GM21786 (cell line): ENCODE data around the gene RAB6A.
"Not testable (repeated sequence)": the region's sequence is repeated elsewhere in the genome, so short reads cannot be mapped to it uniquely, and the experiment has no call there.

Source experiments
- ATAC-seq: cut with Tn5 transposase; IDR thresholded peaks from one replicate; pipeline ENCODE4 v1.9.1; 2021; ENCODE audit not compliant: unreplicated experiment

Gene RAB6A

GRCh38 chr11:73760679-73761402, at the start of gene RAB6A:
Gene RAB6A, minus strand, starts transcription at chr11:73761074. Its CDS starts 439 bp downstream, at chr11:73760635.
- peak; percentile 92 for ATAC-seq

- no peak for ATAC-seq
These were observed 49.8 kb upstream of the RAB6A start for GRCh38 chr11:73810637-73811036.

GRCh38 chr11:73808052-73808451, 47.2 kb upstream of the RAB6A start:
- no peak for ATAC-seq

- ATAC-seq, result no peak
These were observed 43.8 kb upstream of the RAB6A start for GRCh38 chr11:73804712-73805111.

GRCh38 chr11:73801136-73801535, 40.3 kb upstream of the RAB6A start:
- ATAC-seq, result no peak

- no peak for ATAC-seq
These were observed 39.5 kb upstream of the RAB6A start for GRCh38 chr11:73800276-73800806.

GRCh38 chr11:73797457-73797856, 36.6 kb upstream of the RAB6A start:
- no peak for ATAC-seq

- no peak for ATAC-seq
These were observed 35.2 kb upstream of the RAB6A start for GRCh38 chr11:73795925-73796632.

DNA sequence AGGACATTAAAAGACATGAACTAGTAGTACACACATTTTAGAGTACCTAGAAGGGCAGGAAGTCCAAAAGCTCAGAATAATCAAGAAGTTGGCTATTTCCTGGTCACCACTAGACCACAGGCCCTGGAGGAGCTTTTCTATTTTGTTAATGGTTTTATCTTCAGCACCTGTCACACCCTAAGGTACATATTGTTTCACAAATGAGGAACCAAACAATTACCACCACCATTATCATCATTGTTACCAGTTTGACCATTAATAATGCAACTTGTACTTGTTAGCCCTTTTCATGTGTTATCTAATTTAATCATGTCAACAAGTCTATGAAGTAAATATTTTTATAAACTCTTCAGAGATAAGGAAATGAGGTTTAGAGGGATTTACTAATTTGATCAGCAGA, 31.7 kb upstream of the RAB6A start:
- ATAC-seq, result no peak

GRCh38 chr11:73789279-73789670, 28.4 kb upstream of the RAB6A start:
- ATAC-seq, result no peak

GRCh38 chr11:73787643-73788558, 27.0 kb upstream of the RAB6A start, which contains the start of gene MRPL48:
Gene MRPL48, plus strand, starts transcription at chr11:73787874. Its CDS starts 98 bp downstream, at chr11:73787972.
- peak; percentile 95 for ATAC-seq

DNA sequence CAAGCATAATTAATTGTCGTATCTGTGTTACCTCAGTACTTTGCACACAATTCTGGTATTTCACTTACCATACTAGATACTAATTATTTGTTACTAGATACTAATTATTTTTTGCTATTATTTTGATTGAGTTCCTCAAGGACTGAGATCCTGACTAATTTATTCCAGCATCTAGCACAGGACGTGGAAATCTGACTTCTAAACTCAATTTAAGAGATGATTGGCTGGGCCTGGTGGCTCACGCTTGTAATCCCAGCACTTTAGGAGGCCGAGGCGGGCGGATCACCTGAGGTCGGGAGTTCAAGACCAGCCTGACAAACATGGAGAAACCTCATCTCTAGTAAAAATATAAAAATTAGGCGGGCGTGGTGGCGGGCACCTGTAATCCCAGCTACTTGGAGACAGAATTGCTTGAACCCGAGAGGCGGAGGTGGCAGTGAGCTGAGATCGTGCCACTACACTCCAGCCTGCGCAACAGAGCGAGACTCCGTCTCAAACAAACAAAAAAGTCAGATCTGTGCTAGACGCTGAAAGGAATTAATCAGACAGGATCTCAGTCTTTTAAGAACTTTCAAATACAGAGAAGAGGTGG, 26.3 kb upstream of the RAB6A start:
- ATAC-seq, result no peak

DNA sequence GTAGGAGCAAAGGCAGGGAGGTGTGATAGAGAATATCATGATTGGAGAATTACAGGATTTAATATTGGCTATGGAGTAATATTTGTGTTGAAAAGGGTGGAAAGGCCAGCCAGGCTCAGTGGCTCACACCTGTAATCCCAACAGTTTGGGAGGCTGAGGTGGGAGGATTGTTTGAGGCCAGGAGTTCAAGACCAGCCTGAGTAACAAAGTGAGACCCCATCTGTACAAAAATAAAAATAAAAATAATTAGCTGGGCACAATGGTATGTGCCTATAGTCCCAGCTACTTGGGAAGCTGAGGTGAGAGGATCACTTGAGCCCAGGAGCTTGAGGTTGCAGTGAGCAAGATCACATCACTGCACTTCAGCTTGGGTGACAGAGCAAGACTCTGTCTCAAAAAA, 24.6 kb upstream of the RAB6A start:
- ATAC-seq, result not testable (repeated sequence)

- no peak for ATAC-seq
These were observed 23.9 kb upstream of the RAB6A start for GRCh38 chr11:73784734-73785133.

- no peak for ATAC-seq
These were observed 23.3 kb upstream of the RAB6A start for GRCh38 chr11:73784080-73784634.

DNA sequence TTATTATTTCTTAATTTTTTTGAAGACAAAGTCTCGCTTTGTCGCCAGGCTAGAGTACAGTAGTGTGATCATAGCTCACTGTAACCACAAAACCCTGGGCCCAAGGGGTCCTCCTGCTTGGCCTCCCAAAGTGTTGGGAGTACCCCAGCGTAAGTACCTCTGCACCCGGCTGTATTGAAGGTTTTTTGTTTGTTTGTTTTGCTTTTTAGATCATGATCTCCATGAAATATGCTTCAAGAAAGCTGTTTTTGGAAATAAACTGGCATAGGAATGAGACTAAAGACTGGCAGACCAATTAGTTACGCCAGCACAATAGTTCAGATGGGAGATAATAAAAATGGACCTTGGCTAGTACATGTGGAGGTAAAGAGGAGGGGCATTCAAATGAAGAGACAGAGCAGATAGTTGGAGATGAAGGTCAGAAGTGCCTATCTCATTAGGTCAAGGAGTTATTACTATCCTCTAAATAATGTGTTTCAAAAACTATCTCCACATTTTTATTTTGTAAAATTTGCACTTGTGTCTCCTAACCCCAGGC, 22.7 kb upstream of the RAB6A start:
- ATAC-seq, result no peak

GRCh38 chr11:73781303-73781702, 20.4 kb upstream of the RAB6A start:
- ATAC-seq, result no peak

- peak; percentile 98 for ATAC-seq
These were observed 18.4 kb upstream of the RAB6A start for GRCh38 chr11:73779084-73779902.

DNA sequence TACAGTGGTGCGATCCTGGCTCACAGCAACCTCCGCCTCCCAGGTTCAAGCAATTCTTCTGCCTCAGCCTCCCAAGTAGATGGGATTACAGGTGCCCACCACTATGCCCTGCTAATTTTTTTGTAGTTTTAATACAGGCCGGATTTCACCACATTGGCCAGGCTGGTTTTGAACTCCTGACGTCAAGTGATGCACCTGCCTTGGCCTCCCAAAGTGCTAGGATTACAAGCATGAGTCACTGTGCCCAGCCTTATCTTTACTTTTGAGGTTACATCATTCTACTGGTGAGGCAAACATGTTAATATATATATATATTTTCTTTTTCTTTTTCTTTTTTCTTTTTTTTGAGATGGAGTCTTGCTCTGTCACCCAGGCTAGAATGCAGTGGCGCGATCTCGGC, 9.9 kb upstream of the RAB6A start:
- ATAC-seq, result not testable (repeated sequence)
